SK-N-DZ (cell line): ENCODE measurements around the gene SPOCK3.
"Not testable (repeated sequence)": the region's sequence is repeated elsewhere in the genome, so short reads cannot be mapped to it uniquely, and the experiment has no call there.

ENCODE experiments used
- DNase-seq: peaks from one replicate; pipeline ENCODE4 v3.0.0-alpha.2; 2015; ENCODE audit warnings: low spot score

Gene SPOCK3

GRCh38 chr4:166823848-166824247, 410.4 kb downstream of the SPOCK3 start:
- DNase-seq = no peak

DNA sequence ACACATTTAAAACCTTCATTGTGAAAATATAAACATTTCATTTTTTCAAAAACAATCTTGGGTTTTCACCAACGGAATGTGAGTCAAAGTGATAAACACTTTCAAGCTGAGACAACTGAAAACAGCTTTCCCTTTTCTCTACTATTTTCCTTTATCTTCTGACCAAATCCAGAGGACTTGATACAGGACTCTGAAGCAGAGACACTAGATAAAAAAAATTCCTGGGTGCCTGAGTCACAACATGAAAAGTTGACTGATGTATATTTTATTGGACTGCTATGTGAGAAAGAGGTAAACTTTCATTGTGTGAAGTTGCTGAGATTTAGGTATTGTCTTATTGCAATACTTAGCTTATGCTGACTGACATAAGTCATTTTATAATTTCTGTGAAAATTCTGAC, 411.2 kb downstream of the SPOCK3 start:
- no peak for DNase-seq

DNA sequence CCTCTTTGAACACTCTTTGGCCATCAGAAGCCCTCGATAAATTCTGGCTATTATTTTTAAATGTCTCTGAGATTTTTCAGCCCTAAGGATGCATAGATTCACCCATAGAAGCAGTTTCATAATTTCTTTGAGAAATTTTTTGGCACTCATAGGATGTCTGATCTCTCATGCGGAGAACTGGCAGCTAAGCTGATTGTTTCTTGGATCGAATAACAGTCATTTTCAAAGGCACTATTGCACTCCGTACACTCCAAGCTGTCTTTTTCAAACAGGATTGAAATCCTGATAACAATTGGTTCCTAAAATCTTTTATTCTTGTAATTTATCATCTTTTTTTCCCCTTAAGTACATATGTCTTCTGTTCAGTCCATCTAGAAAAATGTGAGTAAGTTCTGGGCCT, 411.9 kb downstream of the SPOCK3 start:
- DNase-seq = no peak

GRCh38 chr4:166816890-166817289, 417.4 kb downstream of the SPOCK3 start:
- no peak for DNase-seq

- no peak for DNase-seq
These were observed 425.9 kb downstream of the SPOCK3 start for GRCh38 chr4:166808380-166808779.

DNA sequence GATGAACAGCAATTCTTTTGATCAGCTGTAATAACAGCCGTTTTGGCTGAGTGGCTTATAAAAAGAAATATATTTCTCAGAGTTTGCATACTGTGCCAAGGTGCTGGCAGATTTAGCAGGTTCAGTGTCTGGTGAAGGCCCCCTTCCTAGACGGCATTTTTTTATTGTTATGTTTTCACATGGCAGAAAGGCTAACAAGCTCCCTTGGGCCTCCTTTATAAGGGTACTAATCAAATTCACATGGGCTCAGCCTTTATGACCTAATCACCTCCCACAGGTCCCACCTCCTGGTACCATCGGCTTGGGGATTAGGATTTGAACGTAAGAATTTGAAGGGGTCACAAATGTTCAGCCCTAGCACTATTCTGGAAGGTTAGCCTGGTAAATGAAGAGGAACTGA, 431.9 kb downstream of the SPOCK3 start:
- DNase-seq = no peak

DNA sequence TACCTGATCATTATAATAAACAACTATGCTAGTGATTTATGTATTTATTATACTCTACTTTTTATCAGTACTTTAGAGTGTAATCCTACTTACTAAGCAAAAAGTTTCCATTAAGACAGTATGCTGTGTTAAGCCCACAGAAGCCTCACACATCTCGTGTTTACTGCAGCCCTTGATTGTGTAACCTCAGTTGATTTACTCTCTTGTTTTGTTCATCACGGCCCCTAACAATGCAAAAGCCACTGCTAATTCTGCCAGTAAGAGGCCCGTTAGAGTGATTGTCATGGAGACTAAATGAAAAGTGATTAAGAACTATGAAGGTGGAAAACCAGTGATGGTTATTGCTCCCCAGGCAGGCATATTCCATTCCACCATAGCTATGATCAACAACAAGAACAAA, 436.2 kb downstream of the SPOCK3 start:
- DNase-seq = no peak

DNA sequence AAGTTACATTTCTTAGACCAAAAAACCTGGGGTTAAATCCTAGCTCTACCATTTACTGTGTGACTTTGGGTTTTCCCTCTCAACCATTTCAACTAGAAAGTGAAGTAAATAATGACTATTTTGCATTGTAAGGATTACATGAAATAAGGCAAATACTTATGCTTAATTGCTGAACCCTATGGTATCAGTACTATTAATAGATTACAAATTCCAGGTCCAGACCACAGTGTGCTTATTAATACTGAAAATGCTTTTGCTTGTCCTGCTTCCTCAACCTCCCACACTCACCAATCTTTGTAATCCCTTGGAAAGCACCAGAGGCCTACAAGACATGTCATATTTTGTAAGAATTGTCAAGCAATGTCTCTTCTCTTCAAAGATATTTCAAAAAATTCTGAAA, 456.5 kb downstream of the SPOCK3 start:
- DNase-seq = no peak

- DNase-seq = no peak
These were observed 471.3 kb downstream of the SPOCK3 start for GRCh38 chr4:166763018-166763417.

DNA sequence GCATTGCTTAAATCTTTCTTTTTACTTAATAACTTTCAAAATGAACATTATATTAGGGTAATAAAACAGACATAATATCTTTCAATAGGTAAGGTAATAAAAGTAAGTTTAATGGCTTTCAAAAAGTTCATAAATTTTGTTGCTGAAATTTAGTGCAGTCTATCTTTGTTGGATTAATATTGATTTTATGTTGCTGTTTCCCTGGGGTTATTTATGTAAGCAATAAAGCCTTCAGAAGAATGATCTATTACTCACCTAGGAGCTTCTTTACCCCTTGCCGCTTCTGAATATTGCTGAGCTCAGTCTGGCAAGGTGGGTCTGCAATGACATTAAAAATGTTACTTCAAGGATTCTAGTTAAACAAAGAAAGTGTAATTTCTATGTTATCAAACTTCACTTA, 492.6 kb downstream of the SPOCK3 start:
- no peak for DNase-seq

DNA sequence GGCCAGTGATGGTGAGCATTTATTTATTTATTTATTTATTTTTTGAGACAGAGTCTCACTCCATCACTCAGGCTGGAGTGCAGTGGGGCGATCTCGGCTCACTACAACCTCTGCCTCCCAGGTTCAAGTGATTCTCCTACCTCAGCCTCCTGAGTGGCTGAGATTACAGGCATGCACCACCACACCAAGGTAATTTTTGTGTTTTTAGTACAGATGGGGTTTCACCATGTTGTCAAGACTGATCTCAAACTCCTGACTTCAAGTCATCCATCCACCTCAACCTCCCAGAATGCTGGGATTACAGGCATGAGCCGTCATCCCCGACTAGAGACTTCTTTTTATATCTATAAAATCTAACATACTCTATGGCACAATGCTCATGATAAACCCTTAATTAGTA, 495.1 kb downstream of the SPOCK3 start:
- not testable (repeated sequence) for DNase-seq

DNA sequence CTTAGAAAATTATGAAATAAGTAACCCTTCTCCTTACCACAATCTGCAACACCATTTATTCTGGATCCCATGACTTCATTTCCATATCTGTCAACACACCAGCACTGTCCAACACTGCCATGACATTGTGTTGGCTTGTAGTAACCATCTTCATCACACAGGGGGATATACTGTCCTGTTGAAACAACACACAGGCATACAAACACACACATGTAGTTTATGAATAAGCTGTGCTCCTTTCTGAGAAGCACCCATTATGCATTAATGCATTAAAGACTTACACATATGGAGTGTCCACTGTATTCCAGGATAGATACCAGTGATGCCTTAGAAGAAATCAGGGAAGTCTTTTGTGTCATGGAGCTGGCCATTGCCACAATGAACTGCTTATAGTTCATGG, 496.9 kb downstream of the SPOCK3 start:
- no peak for DNase-seq

DNA sequence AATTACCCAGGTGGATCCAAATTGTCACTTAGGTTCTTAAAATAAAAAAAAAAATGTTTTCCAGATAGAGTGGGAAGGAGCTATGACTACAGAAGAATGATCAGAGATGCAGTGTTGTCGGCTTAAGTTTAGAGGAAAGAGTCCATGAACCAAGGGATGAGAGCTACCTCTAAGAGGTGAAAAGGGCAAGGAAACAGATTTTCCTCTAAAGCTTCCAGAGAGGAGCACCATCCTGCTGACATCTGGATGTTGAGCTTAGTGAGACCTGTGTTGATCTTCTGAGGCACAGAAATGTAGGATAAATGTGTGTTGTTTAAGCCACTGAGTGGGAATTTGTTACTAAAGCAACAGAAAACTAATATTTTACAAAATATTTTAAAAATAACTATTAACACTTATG, 498.7 kb downstream of the SPOCK3 start:
- DNase-seq = no peak

DNA sequence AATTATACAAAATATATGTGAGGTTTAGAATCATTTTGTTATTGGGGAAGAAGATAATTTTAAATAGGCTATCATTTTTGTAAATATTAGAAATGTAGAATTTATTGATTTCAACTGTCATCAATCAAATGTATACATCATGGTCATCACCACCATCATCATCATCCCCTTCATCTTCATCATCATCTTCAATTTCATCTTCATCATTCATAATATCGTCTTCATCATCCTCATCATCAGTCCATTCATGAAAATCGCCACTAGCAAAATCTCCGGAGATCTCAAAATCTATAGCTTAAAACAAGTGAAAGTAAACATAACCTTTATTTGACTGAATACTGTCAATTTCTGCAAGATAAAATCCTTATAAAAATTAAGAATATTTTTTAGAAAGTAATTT, 499.5 kb downstream of the SPOCK3 start:
- no peak for DNase-seq

- DNase-seq = no peak
These were observed 500.6 kb downstream of the SPOCK3 start for GRCh38 chr4:166733686-166734085.

- DNase-seq = no peak
These were observed 507.5 kb downstream of the SPOCK3 start for GRCh38 chr4:166726832-166727231.

DNA sequence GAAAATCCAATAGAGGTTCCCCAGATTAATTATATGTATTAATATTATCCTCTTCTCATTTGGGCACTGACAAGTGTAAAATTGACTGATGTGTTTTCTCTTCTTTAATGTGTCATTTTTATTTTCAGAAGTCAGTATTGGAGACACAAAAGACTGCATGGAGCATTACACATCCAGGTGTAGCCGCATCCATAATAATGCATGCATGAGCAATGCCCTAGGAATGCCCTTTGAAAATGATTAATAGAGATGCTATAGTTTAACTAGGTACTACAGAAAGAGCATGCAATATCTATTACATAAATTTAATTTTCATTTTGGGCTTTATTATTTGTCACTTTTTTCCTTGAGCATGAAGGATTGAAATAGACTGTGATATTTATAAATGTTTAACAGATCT, 509.9 kb downstream of the SPOCK3 start:
- DNase-seq = no peak

DNA sequence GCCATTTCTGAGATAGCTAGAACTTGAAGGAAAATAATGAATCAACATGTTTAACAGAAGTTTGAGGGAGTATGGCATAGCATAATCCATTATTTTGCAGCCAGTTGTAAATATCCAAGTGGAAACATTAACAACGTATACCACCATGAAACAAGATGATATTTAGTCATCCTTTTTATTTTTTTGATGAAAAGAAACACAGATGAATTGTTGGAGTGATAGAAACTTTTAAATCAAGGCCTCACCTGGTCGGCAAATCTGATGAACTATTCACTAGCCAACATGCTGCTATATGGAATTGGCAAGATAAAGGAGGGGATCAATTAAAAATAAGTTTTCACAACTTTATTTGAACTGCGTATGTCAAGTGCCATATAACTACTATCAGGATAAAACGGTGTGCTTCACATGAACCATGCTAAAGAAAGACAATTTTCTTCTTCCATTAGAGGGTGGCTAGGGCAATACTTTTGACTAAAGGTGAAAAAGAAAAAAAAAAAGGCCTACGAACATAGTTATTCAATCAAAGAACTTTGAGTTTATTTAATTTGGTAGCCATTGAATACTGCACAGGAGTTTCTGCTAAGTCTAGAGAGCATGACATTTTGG, 510.7 kb downstream of the SPOCK3 start:
- no peak for DNase-seq

GRCh38 chr4:166715748-166716713, 518.3 kb downstream of the SPOCK3 start:
- DNase-seq = not testable (repeated sequence)

- no peak for DNase-seq
These were observed 533.7 kb downstream of the SPOCK3 start for GRCh38 chr4:166700592-166700991.

DNA sequence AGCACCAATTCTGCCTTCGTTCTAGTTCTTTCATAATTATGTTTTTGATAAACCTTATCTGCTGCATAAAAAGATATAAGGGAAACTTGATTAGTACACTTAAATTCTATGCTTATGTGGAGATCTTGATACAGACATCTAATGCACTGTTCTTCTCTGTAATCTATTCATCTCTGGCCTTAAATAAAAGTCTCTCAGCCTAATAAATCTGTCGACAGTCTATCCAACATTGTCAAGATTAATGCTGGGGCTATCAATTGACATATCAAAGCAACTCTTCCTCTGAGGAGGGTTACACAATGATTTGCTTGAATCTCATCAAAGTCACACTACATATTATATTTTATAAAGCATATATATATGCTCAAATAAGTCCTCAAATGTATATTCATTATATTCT, 545.5 kb downstream of the SPOCK3 start:
- DNase-seq = peak; percentile 46

GRCh38 chr4:166687828-166688227, 546.5 kb downstream of the SPOCK3 start:
- DNase-seq = no peak
